Measurements from ENCODE around the gene RRAS2.

RRAS2 gene

GRCh38 chr11:14371249-14371648 lies 12.3 kb upstream of the RRAS2 start:
- no peak for TF ChIP-seq CTCF (conservative IDR thresholded peaks at IDR 0.05; ENCODE audit: low read length)
- H3K4me3 ChIP-seq (ENCODE audit: low read length): no peak overlapping the region
- DNase-seq (ENCODE audit: low read depth): no peak

GRCh38 chr11:14370496-14370895 lies 11.5 kb upstream of the RRAS2 start:
- no peak overlapping the region for H3K4me3 ChIP-seq (ENCODE audit: low read length)
- no peak for TF ChIP-seq CTCF (conservative IDR thresholded peaks at IDR 0.05; ENCODE audit: low read length)
- DNase-seq (ENCODE audit: low read depth): no peak

- DNase-seq (ENCODE audit: low read depth): no peak
- H3K4me3 ChIP-seq (ENCODE audit: low read length): no peak overlapping the region
- no peak for TF ChIP-seq CTCF (conservative IDR thresholded peaks at IDR 0.05; ENCODE audit: low read length)
Measured at GRCh38 chr11:14369598-14369997, 10.6 kb upstream of the RRAS2 start.

- no peak overlapping the region for H3K4me3 ChIP-seq (ENCODE audit: low read length)
- DNase-seq (ENCODE audit: low read depth): no peak
- no peak for TF ChIP-seq CTCF (conservative IDR thresholded peaks at IDR 0.05; ENCODE audit: low read length)
Measured at GRCh38 chr11:14366936-14367335, 8.0 kb upstream of the RRAS2 start.

DNA sequence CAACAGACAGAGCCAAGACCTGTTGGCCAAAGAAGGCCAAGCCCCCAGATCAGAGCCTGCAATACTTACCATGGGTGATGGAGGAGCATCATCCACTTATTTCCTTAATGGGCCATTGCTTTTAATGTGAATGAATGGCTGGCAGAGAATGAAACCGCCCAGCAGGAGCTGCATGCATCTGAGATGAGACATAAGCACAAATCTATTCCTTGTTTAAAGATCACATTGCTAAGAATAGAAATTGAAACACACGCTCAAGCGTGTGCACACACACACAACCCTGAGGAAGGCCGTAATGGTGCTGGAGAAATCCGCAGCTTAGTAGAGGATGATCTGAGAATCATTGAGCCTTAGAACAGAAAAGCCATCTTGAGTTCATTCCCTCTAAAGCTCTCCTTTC lies 5.3 kb upstream of the RRAS2 start:
- DNase-seq (ENCODE audit: low read depth): no peak
- H3K4me3 ChIP-seq (ENCODE audit: low read length): no peak overlapping the region
- no peak for TF ChIP-seq CTCF (conservative IDR thresholded peaks at IDR 0.05; ENCODE audit: low read length)

- TF ChIP-seq CTCF (conservative IDR thresholded peaks at IDR 0.05; ENCODE audit: low read length): no peak
- H3K4me3 ChIP-seq (ENCODE audit: low read length): no peak overlapping the region
- DNase-seq (ENCODE audit: low read depth): no peak
Measured at GRCh38 chr11:14362611-14363010, 3.6 kb upstream of the RRAS2 start.

DNA sequence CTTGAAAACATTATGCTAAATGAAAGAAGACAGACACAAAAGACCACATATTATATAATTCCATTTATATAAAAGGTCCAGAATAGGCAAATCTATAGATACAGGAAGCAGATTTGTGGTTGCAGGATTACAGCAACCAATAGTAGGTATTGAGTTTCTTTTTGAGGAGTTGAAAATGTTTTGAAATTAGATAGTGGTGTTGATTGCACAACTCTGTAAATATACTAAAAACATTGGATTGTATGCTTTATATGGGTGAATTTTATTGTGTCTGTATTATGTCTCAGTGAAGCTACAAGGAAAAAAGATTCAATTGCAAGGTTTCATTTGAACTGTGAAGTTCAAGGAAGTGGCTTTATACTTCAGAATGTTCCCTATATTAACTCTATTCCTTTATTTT lies 3.0 kb upstream of the RRAS2 start:
- no peak for DNase-seq (ENCODE audit: low read depth)
- H3K4me3 ChIP-seq (ENCODE audit: low read length): no peak overlapping the region
- no peak for TF ChIP-seq CTCF (conservative IDR thresholded peaks at IDR 0.05; ENCODE audit: low read length)
